Measurements from ENCODE around the gene QSOX2.

The QSOX2 gene

DNA sequence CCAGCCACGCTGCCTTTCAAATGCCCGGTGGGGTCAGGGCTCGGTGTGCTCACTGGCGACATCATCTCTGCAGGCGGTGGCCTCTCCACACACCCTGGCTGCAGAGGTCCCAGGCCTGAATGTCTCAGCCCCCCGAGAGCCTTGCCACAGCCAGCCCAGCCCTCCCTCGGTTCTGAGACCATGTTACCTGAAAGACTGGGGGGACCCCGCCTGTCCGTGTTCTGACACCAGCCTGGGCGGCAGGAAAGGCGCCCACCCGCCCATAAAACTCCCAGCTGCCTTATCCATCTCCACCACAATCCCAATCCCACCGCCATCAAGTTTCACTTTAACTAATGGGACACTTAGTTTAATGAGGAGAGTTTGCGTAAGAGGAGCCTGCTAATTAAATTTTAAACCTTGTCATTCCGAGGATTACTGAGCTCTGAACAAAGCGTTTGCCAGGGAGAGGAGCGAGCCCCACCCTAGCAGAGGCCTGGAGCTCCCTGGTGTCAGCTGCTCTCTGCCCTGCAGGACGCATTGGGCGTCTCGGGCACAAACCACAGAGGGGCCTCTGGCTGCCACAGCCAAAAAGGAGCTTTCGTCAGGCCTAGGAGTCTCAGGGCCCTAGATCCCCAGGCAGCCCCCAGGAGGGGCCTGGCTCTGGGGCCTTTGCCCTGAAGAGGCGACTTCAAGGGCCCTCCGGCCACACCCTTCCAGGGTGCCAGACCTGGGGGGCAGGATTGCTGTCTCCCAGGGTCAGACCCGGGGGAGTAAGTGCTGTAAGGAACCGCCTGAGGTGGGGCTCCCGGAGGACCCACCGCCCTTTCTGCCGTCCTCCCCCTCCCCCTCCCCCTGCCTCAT is 56.0 kb downstream of the QSOX2 start:
- no peak for DNase-seq

DNA sequence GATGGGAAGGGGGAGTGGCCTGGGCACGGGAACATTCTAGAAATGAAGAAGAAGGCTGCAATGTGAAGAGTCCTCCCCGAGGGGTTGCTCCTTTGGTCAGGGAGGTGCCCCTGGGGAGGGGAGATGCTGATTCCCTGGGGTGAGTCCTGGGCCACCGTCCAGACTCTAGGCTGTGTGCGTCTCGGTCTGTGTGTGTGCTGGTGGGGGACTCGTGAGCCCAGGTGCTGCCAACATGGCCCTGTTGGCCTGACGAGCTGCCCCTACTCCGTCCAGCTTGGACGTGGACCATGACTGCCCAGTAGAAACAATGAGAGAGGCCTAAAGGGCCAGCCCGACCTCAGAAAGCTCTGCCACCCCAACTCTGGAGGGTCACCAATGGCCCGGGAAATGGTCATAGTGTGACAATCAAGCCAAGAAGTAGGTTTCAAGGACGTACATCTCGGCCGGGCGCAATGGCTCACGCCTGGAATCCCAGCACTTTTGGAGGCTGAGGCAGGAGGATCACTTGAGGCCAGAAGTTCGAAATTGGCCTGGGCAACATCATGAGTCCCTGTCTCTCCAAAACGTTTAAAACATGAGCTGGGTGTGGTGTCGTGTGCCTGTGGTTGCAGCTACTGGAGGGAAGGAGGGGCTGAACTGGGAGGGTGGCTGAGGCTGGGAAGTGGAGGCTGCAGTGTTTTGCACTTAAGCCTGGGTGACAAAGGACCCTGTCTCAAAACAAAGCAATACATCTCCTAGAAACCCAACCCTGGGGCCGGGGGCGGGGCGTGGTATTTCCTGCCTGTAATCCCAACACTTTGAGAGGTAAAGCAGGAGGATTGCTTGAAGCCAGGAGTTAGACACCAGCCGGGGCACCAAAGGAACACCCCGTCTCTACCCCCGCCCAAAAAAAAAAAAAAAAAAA is 57.7 kb downstream of the QSOX2 start:
- DNase-seq: no peak

- no peak for DNase-seq
Measured at GRCh38 chr9:136187197-136187596, 58.4 kb downstream of the QSOX2 start.

DNA sequence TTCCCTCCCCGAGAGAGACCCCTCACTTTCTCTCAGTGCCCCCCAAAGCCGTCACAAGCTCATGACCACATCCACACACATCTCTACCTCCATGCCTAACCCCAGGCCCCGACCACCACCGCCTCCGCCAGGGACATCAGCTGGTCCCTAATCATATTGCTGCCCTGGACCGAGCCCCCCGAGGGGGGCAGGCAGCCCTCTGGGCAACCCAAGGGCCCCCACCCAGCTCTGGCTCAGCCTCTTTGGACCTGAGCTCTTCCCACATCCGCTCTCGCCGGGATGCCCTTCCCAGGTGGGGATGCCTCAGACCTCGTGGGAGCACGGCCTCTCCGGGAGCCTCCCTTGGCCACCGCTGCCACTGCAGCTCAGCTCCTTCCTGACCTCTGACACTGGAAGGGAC is 59.2 kb downstream of the QSOX2 start:
- no peak for DNase-seq

DNA sequence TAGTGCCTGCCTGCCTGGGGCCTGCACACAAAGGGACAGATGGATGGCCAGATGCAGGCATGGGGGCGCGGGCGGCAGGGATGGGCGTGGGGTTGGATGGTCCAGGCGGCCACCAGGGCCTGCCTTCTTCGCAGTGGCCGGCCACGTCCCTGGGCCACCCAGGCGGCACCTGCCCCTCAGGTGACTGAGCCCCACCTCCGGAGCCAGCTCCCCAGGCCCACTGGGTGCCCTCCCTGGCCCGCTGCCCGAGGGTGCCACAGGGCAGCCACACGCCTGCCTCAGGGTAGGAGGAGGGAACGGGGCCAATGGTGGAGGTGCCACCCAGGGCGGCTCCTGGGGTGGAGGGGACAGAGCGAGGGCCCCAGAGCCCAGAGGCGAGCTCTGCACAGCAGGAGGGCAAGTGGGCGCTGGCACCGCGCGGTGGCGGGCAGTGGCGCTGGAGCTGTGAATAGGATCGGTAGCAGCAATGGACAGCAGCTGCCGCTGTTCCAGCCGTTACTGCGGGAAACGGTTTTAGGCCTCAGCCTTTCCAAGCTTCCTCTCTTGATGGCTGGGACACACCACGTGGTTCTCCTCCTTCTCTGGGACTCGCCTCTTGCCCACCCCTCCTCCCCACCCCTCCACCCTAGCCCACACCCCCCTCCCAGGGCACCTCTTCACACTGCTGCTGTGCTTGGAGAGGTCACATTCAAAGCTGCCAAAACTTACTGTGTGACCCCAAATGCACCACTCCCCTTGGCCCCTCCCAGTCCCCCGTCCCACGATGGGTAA is 59.8 kb downstream of the QSOX2 start:
- DNase-seq: no peak

- no peak for DNase-seq
Measured at GRCh38 chr9:136185066-136185465, 60.5 kb downstream of the QSOX2 start.

DNA sequence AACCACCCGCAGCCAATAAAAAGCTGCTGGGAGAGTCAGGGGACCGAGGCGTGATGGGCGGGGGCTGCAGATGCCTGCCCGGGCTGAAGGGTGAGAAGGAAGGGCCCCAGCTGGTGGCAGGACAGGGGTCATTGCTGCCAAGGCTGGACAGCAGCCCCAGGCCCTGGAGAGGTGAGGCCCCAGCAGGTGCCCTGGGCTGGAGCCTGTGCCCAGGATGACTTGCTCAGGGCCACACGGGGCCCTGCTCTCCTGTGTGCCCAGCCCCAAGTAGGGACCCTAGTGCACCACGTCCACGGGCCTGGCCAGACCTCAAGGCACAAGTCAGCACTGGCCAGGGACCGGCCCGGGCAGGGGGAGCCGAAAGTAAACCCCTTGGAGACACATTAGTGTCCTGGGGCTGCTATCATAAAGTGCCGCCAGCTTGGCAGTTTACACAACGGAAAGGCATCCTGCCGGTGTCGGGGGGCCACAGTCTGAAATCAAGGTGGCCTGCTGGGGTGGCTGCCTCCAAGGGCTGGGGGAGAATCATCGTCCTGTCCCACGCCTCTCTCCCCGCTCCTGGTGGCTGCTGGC is 62.7 kb downstream of the QSOX2 start:
- no peak for DNase-seq

GRCh38 chr9:136182420-136182787 is 63.2 kb downstream of the QSOX2 start:
- DNase-seq: no peak

DNA sequence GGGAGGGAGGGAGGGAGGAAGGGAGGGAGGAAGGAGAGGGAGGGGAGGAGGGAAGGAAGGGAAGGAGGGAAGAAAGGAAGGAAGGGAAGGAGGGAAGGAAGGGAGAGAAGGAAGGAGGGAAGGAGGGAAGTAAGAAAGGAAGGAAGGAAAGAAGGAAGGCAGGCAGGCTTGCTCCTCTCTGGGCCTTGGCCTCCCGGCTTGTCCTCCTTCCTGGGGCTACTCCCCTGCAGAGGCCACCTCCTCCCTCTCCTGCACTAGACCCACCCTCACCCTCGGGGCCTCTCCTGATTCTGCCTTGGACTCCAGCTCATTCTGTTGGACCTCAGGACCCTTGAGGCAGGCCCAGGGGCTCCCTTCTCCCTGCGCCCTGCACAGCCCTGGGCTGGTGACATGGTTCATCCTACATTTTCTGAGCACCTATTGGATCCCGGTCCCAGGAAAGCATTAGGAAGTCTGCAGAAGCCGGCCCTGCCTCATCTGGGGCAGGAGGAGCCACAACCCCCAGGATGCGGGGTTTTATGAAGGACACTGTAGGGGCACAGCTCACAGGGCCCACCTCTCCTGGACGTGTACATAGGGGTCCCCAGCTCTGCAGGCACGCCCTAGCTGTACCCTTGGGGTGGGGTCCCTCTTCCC is 63.7 kb downstream of the QSOX2 start:
- DNase-seq: no peak

DNA sequence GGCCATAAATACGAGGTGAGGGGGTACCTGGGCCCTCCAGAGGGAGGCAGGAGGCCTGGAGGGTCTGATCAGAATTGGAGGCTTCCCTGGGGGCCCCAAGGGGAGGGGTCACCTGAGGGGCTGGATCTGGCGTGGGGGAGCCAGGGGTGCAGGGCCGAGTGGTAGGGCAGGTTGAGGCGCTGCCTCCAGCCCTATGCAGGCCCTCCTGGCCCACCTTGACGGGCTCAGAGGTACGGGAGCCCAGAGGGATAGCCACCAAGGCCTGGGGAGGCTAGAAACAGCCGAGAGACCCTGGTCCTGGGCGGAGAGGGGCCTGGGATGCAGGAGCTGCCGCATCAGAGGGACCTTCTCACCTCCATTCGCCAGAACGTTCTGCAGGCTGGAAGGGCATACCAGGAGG is 65.0 kb downstream of the QSOX2 start:
- DNase-seq: no peak

DNA sequence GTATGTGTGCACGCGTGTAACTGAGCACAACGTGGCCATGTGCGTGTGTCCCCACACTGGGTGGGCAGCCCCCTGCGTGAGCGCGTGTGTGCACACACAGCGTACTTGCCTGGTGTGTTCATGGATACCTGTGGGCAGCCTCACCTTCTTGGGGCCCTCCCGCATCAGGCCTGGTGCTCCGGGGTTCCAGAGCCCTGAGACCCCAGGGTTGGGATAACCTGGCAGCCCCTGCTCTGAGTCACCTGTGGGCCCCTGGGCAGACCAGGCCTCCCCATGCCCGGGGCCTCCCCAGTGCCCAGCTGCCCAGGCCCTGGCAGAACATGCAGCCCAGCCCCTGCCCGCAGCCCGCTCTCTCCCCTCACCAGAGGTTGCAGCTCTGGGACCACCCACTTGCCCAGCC is 65.9 kb downstream of the QSOX2 start:
- no peak for DNase-seq

GRCh38 chr9:136179101-136179616 is 66.5 kb downstream of the QSOX2 start:
- DNase-seq: no peak

DNA sequence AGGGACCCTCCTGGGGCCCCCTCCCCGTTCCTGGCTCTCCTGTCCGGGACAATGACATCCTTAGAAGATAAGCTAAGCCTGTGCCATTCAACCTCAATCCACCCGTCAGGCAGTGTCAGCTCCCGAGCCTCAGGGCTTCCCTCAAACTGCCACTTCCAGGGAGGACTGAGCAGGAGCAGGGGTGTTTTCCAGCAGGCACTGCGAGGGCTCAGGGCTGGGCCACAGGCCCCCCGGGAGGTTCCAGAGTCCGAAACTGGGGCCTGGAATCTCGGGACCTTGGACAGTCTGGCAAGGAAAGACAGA is 66.9 kb downstream of the QSOX2 start:
- no peak for DNase-seq

- DNase-seq: no peak
Measured at GRCh38 chr9:136178061-136178772, 67.4 kb downstream of the QSOX2 start.

DNA sequence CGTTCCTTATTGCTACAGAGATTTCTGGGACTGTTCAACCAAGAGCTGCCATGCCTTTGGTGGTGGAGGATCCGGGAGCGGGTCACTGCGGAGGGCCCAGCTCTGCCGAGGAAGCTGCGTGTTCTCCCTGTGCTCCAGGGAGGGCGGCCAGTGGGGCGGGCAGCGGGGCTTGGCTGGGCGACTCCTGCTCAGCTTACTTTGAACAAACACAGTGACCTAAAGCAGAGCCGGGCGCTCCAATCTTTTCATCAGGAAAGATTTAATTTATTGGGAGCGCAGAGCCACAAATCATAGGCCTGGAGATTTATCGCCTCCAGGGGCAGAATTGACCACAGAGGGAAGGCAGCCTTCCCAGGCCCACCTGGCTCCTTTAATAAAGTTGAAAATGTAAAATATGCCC is 68.4 kb downstream of the QSOX2 start:
- DNase-seq: no peak

DNA sequence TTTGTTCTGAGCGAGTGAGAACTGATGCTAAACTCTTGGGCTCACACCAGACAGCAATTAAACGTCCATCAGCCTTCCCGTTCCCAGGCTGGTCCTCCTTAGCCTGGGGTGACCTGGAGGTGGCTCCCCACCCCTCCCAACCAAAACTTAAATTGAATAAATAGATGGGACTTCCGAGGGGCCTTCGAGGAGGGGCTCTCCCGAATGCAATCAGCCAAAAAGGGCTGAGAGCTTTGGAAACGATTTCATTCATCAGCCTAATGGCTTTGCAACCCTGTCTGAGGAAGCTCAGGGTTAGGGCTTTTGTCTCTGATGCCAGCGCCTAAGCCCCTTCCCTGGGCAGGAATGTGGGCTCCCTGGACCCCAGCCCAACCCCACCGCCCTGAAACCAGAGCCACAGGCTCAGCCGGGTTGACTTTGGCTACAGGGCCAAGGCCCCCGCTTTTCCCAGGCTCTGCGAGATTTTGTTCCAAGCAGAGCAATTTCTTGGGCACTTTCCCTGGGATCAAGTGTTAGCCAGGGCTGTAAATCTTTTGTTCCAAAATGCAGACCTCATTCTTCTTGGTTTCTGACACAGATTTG is 69.9 kb downstream of the QSOX2 start:
- no peak for DNase-seq

- DNase-seq: no peak
Measured at GRCh38 chr9:136174779-136175615, 70.6 kb downstream of the QSOX2 start.

DNA sequence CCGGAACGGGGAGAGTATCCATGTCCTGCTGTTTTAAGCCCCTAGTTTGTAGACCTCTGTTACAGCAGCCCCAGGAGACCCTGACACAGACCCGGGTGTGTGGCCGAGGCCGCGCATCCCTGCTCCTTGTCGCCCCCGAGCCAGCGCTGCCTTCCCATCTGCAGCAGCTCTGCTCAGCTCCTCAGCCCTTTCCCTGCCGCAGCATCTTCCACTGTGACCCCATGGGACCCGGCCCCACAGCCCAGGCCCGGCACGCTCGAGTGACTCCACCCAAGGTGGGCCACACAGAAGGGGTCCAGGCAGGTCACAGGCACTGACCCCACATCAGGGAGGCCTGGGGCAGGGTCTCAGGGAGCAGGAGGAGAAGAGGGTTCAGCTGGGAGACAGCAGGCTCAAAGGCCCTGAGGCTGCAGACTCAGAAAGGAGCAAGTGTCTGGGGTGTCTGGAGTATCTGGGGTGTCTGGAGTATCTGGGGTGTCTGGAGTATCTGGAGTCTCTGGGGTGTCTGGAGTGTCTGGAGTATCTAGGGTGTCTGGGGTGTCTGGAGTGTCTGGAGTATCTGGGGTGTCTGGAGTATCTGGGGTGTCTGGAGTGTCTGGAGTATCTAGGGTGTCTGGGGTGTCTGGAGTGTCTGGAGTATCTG is 71.8 kb downstream of the QSOX2 start:
- no peak for DNase-seq

GRCh38 chr9:136172412-136173079 is 73.1 kb downstream of the QSOX2 start:
- no peak for DNase-seq

Data from suppressor macrophage (primary cell).